ENCODE results near the gene CDH4.

The CDH4 gene

DNA sequence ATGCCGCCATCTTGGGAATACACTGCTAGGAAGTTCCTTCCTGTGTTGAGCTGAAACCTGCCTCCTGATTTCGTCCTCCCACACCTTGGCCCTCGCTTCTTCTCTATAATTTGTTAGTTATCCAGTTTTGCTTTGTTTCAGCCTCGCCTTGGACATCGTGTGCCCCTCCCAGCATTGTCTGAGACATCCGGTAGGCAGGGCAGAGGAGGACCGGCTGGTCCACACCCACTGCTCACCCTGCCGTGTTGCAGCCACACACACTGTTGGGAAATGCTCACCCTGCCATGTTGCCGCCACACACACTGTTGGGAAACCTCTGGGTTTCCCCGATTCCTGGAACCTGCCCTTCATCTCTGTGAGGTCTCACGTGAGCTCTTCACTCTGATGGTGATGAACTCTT, 105.1 kb downstream of the CDH4 start:
- no peak for DNase-seq (ENCODE audit: low spot score)

DNA sequence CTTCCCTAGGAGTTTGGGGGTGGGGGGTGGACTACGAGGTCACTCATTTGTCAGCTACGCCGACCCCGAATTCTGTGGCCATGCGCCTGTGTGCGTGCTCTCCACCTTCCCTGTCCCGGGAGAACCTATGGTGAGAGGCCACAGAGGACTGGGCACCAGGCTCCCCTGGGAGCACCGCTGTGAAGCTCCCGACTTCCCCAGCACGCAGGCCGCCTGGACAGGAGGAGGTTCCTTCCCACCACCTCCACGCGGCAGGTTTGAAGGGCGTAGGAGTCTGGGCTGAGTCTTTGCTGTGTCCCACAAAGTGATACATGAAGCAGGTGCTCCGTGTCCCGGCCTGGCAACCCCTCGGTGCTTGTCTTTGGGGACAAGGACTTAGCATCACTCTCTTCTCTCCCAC, 107.2 kb downstream of the CDH4 start:
- DNase-seq (ENCODE audit: low spot score): no peak

GRCh38 chr20:61360296-61360695, 108.2 kb downstream of the CDH4 start:
- no peak for DNase-seq (ENCODE audit: low spot score)

DNA sequence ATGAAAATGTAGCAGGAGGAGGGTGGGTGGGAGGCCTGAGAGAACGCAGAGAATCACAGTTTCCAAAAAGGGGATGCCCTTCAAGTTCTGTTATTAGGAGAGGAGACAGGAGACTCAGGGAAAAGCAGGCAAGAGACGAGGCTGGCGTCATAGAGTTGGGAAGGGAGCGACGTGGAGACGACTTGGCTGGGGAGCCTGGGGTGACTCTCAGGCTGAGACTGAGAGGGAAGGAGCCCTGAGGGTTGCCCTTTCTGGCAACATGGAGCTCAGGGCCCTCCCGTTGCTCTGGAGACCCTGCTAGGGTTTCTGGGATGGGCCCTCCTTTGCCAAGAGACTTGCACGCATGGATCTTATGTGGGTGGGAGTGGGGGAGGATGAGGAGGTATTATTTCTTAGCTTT, 108.9 kb downstream of the CDH4 start:
- no peak for DNase-seq (ENCODE audit: low spot score)

- DNase-seq (ENCODE audit: low spot score): no peak
Measured at GRCh38 chr20:61361501-61361900, 109.4 kb downstream of the CDH4 start.

- DNase-seq (ENCODE audit: low spot score): no peak
Measured at GRCh38 chr20:61364147-61364546, 112.1 kb downstream of the CDH4 start.

GRCh38 chr20:61366914-61367313, 114.9 kb downstream of the CDH4 start:
- no peak for DNase-seq (ENCODE audit: low spot score)

DNA sequence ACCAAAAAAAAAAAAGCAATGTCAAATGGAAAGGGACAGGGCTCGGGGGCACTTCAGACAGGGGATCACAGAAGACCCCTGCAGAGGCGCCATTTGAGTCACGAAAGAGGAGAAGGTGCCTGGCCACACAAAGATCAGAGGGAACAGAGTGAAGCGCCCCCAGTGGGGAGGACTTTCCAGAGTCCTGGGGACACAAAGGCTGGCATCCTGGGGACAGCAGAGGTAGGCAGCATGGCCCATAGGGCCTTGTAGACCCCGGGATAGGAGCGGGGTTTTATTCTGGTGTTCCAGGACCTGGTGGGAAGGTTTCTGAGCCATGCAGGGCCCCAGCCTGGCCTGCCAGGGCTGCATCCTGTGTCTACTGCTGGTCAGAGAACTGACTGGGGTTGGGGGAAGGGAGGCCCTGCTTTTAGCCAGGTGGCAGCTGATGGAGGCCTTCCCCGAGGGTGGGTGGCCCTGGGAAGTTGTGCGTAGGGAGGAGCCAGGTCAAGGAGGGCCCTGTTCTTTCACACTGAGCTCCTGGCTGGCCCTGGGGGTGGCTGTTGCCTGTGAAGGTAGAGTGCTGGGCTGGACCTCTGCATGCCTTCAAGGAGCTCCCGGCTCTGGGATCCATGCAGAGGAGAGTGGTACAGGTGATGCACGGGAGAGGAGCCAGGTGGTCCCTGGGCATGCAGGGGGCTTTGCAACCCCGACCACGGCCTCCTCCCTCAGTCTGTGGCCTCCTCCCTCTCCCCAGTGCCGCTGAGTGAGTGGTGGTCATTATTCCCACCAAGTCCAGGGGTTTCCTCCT, 117.9 kb downstream of the CDH4 start:
- no peak for DNase-seq (ENCODE audit: low spot score)

DNA sequence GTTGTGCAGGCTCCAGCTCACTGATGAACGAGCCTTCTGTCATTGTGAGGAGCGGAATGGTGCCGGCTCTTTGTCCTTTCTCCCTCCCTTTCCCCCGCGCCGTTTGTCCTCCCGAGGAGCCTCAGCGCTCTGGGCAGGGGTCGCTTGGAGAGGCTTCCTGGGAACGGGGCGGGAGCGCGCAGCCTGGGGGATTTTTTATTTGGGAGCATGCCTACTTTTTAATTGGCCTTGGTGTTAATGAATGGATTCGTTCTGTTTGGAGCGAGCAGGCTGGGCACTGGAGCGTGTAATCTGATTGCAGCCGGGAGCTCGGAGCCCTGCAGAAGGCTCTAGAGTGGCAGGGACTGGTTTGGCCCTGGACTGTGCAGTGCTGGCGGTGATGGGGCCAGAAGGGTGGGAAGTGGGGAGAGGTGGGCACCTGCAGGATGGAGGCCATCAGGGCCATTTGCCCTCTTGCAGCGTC, 118.8 kb downstream of the CDH4 start:
- DNase-seq (ENCODE audit: low spot score): peak; percentile 9

DNA sequence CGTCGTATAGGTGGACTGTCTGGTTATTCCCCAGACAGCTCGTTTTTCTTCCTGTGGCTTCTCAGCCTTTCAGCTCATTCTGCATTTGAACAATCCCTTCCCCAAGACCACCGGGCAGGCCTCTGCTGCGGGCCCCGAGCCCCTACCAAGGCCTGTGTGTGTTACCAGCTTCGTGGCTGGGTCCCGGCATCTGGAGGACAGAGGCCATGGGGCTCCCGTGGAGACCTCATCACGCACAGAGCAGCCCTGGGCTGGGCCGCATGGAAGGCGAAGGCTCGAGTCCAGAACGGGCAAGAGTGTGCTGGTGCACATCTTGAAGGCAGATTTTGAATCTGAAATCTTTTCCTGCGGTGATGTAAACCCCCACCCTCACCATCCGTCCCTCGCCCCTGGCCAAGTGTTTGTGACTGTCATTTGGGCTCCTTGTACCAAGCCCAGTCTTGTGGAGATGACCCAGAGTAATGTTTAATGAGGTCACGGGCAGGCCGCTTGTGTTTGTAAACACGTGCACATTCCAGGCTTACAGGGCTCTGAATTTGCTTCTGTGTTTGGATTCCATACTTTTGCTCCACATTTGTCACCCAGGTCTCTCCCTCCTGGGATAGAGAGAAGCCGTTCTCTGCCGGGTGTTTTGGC, 119.6 kb downstream of the CDH4 start:
- DNase-seq (ENCODE audit: low spot score): no peak

DNA sequence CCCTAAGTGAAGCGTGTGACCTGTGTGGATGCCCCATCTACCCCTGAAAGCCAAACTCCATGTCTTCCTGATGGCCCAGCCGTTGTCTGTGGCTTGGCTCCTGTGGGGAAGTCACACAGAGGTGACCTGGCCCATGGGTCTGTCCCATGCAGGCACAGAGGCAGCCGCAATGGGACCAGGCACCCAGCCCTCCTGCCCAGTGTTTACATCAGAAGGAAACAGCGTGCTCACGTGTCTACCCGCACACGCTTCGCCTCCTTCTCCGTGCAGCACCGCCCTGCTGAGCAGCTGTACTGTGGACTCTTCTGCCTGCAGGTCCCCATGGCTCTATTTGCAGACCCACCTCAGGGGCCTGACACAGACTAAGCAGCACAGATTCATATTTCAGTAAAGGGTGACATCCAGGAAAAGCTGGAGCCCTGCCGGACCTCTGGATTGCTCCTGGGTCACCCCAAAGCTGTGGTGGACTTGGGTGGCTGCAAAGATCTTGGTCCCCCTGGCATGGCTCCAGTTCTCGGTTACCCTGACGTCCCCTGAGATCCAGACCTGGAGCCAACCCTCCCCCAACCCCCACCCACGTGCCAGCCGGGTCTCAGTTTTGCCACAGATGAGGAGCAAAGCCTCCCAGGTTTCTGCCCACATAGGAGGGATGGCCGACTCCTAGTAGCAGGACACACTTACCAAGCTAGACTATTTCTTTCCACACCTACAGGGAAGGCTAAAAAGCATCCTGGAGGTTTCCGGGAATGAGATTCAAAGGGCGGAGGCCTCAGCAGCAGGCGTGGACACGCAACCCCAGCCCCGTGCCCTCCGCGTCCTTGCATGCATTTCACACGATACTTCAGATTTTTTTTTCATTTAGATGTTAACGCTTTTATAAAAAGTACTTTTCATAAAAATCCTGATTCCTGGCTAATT, 120.3 kb downstream of the CDH4 start:
- DNase-seq (ENCODE audit: low spot score): no peak

DNA sequence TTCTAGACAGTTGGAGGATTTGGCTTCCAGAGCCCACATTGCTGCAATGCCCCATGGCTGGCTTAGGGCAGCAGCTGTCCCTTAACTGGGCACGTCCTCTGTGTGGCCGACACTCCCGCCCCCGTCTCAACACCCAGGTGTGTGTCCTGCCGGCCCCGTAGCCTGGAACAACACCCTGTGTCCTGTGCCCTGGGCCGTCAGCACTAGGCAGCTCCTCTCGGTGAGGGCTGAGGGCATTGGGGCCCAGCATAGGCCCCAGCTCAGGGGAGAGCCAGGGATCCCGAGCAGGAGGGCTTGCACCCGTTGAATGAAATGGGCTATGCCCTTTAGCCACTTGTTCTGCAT, 121.0 kb downstream of the CDH4 start:
- DNase-seq (ENCODE audit: low spot score): no peak

DNA sequence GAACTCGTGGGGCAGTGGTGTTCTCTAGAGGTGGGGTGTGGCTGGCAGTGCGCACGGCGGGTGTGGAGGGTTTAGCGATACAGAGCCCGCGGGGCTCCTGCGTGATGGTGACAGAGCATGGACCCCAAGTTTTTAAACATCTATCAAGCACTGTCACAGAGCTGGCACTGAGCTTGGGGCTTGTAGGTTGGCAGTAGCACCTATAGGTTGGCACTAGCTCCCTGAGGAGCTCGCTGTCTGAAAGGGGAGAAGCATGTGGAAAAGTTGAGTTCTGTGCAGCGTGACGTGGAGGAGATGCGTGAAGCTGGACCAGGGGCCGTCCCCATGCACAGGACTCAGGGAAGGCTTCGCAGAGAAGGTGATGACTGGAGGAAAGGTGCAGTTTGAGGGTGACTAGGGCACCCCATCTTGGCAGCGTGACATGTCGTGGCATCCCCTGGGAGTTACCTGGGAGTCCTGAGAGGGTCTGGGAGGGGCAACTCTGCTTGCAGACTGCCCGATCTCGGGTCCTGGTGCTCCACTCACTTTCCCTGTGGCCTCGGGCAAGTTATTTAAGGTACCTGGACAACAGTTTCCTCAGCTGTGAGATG, 122.0 kb downstream of the CDH4 start:
- no peak for DNase-seq (ENCODE audit: low spot score)

GRCh38 chr20:61376541-61377240, 124.6 kb downstream of the CDH4 start:
- no peak for DNase-seq (ENCODE audit: low spot score)

GRCh38 chr20:61378694-61379355, 126.8 kb downstream of the CDH4 start:
- no peak for DNase-seq (ENCODE audit: low spot score)

DNA sequence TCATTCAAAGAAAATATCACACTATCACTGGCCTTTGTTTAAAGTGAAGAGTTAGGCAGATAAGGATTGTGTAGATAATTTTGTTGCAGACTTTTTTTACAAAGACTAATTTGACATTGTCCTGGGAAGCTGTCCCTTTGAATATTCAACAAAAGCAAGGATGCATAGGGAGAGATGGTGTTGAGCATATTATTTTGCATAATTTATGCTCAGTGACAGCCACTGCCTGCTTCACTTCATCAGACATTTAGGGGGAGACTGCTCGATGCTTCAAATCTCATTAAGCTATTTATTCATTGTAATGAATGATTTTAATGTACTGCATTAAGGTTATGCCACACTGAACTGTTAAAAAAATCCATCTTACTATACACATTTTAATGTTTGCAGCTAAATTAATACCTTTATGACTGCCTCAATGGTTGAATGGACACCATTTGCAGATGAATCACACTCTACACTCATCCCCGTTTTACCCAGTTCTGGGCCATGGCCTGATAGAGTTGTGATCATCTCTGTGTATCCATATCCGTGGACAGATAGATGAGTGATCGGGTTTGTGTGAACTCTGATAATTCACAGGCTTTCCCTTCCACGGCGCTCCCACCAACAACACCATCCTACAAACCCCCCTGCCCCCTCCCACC, 128.0 kb downstream of the CDH4 start:
- no peak for DNase-seq (ENCODE audit: low spot score)

DNA sequence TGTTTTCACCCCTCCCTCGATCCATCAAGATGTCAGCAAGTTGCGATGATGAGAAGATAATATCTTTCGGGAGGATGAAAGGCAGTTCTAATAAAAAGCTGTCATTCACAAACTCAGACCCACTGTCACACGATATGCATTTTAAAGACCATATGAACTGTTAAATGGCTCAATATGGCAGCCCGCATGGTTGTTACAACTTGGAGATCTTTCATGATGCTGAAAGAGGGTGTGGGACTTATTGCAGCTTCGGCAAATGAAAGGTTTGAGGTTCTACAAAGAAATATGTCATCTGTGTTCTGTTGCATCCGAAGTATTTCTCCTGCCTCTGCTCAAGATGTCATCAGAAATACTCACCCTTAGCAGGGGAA, 128.5 kb downstream of the CDH4 start:
- DNase-seq (ENCODE audit: low spot score): no peak

DNA sequence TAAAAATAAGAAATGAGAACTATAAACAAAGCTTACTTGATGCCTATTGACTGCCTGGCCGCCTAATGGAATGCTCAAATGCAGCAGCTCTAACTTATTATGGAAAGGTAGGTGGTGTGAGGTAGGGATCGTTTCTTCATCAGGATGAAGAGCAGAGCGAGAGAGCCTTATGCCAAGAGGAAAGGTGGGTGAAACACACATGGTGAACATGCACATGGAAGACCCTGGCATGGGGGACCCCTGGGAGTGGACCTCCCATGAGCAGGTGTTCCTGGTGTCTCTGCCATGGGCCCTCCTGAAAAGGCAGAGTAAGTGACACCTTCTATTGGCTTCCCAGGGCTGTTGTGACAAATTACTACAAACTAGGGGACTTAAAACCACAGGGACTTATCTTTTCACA, 130.1 kb downstream of the CDH4 start:
- DNase-seq (ENCODE audit: low spot score): no peak

DNA sequence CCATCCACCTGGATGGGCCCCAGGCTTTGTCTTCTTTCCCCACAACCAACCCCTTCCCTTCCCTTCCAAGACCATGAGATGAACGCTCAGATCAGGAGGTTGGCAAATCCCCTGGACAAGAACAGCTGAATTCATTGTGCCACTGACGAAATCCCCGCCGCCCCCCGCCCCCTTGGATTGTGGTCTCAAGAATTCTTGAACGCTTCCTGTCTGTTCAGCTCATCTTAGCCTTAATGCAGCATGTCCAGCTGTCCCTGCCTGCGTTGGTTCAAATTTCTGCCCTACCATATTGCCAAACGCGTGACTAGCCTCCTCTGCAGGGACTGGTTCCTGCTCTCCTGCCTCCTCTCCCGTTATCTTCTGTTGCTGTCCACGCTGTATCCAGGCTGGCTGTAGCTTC, 133.2 kb downstream of the CDH4 start:
- no peak for DNase-seq (ENCODE audit: low spot score)

- no peak for DNase-seq (ENCODE audit: low spot score)
Measured at GRCh38 chr20:61385731-61386130, 133.7 kb downstream of the CDH4 start.
